Panc1 (cell line): ENCODE measurements around the gene CSF1.

ENCODE experiments used
- CTCF ChIP-seq: fragments of 450-650 bp; IDR thresholded peaks from 2 replicates; pipeline ENCODE4 v1.5.1; 2017; ENCODE audit warnings: mild to moderate bottlenecking
- POLR2AphosphoS5 ChIP-seq: IDR thresholded peaks from 2 replicates; pipeline ENCODE4 v1.6.1; 2012; ENCODE audit warnings: mild to moderate bottlenecking, low read depth, low read length, moderate library complexity
- REST ChIP-seq, 2 experiments: IDR thresholded peaks; 2 replicates each; pipeline ENCODE4 v1.6.1; 2011 to 2012; ENCODE audit warnings: low read depth in 2 of 2, control low read depth in 1 of 2, low read length in 1 of 2, mild to moderate bottlenecking in 1 of 2, moderate library complexity in 1 of 2; ENCODE audit not compliant: insufficient read depth in 1 of 2
- SIN3A ChIP-seq: IDR thresholded peaks from 2 replicates; pipeline ENCODE4 v1.6.1; 2012; ENCODE audit warnings: low read depth, mild to moderate bottlenecking, low read length, moderate library complexity, borderline replicate concordance; ENCODE audit not compliant: insufficient read depth
- TCF7L2 ChIP-seq: IDR thresholded peaks from 2 replicates; pipeline ENCODE4 v1.6.1; 2011; ENCODE audit warnings: mild to moderate bottlenecking, low read depth, low read length, inconsistent platforms

- TF ChIP-seq CTCF (no peak), SIN3A (no peak), REST (IDR thresholded peaks at IDR 0.05; ENCODE audit: insufficient read depth in 1 of 2, low read depth in 2 of 2, low read length in 1 of 2) (no peak), TCF7L2 (no peak), POLR2AphosphoS5 (no peak; the same call in 1 of the 2 replicates)
Measured at GRCh38 chr1:109914587-109915240, 4.1 kb downstream of the CSF1 start.
